HG03139 (cell line): ENCODE data around the gene GRIFIN.

Source experiments
- ATAC-seq: cut with Tn5 transposase; IDR thresholded peaks from one replicate; pipeline ENCODE4 v1.9.1; 2021; ENCODE audit not compliant: unreplicated experiment

GRIFIN gene

DNA sequence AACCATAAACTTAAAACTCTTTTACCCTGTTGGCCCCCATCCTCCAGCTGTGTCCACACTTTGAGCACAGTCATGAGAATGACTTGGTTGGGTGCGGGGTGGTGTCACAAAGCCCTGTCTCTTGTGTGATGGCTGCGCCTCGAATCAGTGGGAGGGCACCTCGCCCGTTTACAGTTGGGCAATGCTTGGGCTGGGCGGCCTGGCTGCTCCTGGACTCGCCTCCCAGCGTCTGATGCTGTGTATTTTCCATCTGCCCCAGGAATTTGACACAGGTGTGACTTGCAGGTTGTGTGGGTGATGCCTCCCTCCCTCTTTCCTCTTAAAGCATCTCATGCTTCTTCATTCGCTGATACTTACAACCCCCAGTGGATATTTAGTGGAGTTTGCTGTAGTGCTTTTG lies 39.1 kb downstream of the GRIFIN start:
- ATAC-seq = no peak

GRCh38 chr7:2436341-2437104 lies 39.7 kb downstream of the GRIFIN start:
- no peak for ATAC-seq

DNA sequence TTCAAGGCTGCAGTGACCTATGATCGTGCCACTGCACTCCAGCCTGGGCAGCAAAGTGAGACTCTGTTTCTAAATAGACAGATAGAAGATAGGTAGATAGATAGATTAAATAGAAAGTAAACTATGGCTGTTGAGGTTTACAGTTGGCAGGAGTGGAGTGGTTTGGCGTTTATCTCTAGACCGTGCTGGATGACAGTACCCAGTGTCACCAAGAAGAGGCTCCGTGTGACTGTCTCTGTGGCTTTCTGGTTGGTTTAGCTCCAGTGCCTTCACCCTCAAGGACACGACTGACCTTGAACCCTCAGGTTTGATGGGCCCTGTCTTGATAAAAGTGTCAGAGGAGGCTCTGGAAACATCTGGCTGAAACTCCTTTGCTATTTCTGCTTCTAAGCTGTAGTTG lies 41.1 kb downstream of the GRIFIN start:
- ATAC-seq = no peak

DNA sequence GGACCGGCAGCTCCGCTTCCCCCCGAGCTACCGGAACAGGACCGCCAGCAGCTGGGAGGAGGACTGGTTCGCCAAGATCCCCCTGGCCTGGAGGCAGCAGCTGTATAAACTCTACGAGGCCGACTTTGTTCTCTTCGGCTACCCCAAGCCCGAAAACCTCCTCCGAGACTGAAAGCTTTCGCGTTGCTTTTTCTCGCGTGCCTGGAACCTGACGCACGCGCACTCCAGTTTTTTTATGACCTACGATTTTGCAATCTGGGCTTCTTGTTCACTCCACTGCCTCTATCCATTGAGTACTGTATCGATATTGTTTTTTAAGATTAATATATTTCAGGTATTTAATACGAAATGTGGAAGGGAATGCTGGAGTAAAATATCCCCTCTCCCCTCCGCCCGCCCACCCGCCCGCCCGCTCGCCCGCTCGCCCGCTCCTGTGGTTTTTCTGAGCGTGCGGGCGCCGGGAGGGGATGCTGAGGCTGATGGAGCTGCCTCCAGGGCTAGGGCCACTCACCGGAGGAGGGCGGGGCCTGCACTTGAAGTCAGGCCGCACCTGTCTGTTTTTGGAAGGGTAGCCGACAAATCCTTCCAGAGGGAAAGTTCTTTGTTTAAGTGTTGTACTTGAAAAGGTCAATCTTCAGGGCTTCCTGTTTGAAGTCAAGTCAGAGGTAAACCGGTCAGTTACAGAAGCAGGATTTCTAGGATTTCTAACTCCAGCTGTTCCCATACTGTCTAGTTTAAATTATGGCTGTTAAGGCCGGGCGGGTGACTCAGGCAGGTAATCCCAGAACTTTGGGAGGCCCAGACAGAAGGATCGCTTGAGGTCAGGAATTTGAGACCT lies 42.3 kb downstream of the GRIFIN start:
- no peak for ATAC-seq

GRCh38 chr7:2432910-2433712 lies 43.1 kb downstream of the GRIFIN start:
- ATAC-seq = no peak

DNA sequence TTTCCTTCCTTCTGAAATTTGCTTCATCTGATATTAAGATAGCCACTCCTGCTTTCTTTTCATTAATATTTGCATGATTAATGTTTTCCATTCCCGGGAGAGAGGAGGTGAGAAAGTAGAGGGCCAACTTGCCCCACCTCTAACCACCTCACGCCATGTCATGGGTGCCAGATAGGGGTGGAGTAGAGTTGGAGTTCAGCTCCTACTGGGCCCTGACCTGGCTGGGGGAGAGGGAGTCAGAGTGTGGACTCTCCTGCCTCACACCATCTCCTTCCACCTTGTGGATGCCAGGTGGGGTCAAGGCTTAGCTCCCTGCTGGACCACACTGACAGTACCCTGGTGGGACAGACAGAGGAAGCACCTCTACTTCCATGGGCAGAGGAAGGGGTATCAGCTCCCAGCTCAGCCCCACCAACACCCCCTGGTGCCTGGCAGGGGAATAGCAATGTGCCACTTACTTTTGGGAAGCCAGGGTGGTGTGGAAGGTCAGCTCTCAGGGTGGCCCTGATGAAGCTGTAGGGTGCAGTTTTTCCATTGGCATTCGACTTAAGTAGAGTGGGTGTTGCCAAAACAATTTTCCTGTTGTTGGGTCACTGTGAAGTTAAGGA lies 44.8 kb downstream of the GRIFIN start:
- ATAC-seq = no peak

DNA sequence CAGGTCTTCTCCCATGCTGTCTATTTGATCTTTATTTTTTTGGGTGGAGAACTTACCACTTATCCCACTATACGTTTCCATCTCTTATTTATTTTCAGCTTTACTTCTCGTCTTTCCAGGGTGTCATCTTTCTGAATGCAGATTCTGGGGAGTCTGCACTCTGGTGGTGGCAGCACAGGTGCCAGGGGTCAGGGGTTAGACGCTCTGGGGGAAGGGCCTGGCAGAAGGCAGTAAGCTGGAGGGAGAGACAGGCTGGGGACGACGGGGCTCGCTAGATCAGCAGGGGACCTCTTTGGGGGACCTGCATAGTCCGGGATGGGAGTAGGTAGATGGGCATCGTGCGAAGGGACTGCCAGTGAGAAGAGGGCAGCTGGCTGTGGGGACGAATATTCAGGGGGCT lies 50.4 kb downstream of the GRIFIN start:
- ATAC-seq = no peak
